Stimulated activated naive CD8-positive, alpha-beta T cell treated with anti-CD3 and anti-CD28 coated beads, Interleukin-15, Interleukin-2, amounts not matched to agents 100 ng/mL and 50 ng/mL, for 24 hours (primary cell): ENCODE measurements around the gene KCNJ15.

Source experiments
- H3K27ac Mint-ChIP-seq: one replicate; pipeline ENCODE4 v1.8.0; 2021; ENCODE audit warnings: mild to moderate bottlenecking, mixed read lengths
- H3K27me3 Mint-ChIP-seq: one replicate; pipeline ENCODE4 v1.8.0; 2021; ENCODE audit warnings: mixed read lengths
- H3K36me3 Mint-ChIP-seq: one replicate; pipeline ENCODE4 v1.8.0; 2021; ENCODE audit warnings: low read depth, mixed read lengths
- H3K4me1 Mint-ChIP-seq: one replicate; pipeline ENCODE4 v1.8.0; 2021; ENCODE audit warnings: low read depth, mixed read lengths
- H3K4me3 Mint-ChIP-seq: one replicate; pipeline ENCODE4 v1.8.0; 2021; ENCODE audit warnings: mild to moderate bottlenecking, mixed read lengths
- H3K9me3 Mint-ChIP-seq: one replicate; pipeline ENCODE4 v1.8.0; 2021; ENCODE audit warnings: mixed read lengths

The KCNJ15 gene

DNA sequence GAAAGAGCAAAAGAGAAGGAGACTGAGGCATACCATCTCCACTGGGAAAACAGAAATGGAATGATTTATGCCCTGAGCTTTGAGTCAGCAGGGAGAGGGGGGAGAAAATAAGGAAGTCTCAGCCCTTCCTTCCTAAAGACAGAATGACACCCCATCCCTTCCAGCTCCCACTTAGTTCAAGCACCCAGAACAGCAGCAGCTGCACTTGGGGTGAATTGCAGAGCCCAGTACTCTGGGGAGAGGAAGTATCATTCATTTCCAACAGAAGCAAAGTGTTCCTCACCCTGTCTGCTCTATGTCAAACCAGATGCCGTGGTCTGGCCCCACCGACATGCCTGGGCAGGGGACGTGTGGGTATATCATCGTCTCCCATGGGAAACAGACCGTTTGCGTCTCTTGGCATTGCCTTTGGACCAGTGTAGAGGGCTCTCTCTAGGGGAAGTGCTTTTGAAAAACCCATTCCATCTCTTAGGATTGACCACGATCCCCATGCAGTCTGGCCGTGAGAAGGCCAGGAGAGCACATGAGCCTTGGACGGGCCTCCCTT is 1.1 kb upstream of the KCNJ15 start:
- Mint-ChIP-seq H3K4me1 (no peaks in the 10 kb centered on the region), H3K27me3 (peaks cover 45% of the 10 kb centered on the region), H3K27ac (no peak overlapping the region), H3K4me3 (no peak overlapping the region), H3K36me3 (no peaks in the 10 kb centered on the region), H3K9me3 (no peaks in the 10 kb centered on the region)

DNA sequence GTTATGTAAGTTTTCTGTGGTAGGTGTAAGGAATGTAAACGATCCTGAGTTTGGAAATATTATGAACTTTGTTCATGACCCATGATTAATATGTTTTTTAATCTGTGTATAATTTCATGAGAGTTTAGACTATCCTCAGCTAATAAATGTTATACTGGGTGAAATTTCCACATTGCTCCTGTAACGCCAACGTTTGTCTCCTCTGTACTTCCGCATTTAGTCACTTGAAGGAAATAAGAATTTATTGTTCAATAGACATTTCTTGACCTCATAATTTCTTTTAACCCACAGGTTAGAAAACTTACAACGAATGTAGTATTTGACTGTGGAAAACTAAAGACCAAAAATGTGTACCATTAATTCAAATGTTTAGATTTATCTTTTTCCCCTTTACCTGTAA is 876 bp downstream of the KCNJ15 start:
- peaks cover 46% of the 10 kb centered on the region for H3K27me3 Mint-ChIP-seq
- H3K4me1 Mint-ChIP-seq = no peaks in the 10 kb centered on the region
- H3K36me3 Mint-ChIP-seq = no peaks in the 10 kb centered on the region
- no peaks in the 10 kb centered on the region for H3K9me3 Mint-ChIP-seq
- no peak overlapping the region for H3K4me3 Mint-ChIP-seq
- no peak overlapping the region for H3K27ac Mint-ChIP-seq

DNA sequence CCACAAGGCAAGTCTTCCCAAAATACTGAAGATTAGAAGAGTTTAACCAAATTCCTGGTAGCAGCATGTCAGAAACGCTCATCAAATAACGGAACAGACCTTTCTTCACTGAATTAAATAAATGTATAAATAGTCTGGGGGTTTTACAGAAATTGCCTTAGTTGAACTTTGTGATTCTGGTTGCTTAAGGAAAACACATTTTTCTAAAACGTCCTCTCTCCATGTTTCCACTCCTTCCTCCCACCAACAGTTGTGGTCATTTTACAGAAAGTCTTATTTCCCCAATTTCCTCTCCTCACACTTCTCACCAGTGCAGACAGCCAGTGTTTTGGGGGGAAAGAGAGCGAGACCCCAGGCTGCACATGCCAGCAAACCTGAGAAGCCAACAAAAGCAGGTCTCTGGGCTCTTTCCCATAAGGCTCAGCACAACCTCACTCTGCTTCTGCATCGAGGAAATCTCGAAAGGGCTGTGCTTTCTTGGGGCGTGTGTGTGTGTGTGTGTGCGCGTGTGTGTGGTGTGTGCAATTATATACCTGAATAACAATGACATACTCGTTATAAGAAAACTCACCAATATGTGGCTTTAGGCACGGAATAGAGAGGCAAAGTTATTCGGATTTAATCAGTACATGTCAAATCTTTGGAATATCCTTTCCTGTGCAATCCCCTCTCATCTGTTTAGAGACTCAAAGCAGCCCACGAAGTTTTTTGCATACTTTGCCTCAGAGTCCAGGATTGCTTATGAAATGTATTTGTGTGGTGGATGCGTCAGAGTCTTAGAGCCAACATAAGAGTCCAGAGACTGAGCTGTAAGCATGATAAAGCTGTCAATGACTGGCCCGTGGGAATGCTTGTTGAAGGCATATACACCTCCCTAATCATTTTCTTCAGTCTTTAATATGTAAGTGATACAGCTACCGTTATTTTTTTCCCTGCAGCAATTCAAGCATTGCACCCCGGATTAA is 2.0 kb downstream of the KCNJ15 start:
- Mint-ChIP-seq H3K36me3 (no peaks in the 10 kb centered on the region), H3K27me3 (peaks cover 42% of the 10 kb centered on the region), H3K9me3 (no peaks in the 10 kb centered on the region), H3K4me1 (no peaks in the 10 kb centered on the region), H3K27ac (no peak overlapping the region), H3K4me3 (no peak overlapping the region)

DNA sequence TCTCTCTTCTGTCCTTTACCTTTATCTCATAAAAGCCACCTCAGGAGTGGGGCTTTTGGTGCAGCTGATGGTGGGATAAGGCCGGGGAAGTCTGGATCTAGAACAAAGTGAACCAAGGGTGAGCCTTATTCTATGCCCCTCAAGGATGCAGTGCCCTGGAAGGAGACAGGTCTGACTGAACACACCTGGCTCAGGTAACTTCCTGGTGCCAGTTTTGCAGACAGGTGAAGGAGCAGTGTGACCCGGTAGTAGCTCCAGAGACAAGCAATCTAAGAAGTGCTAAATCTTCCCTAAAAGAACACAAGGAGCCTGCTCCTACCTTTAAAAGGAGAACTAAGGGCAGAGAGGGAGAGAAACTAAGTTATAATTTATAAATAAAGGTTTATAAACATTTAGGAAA is 2.9 kb downstream of the KCNJ15 start:
- H3K36me3 Mint-ChIP-seq = no peaks in the 10 kb centered on the region
- H3K9me3 Mint-ChIP-seq = no peaks in the 10 kb centered on the region
- H3K27me3 Mint-ChIP-seq = peaks cover 37% of the 10 kb centered on the region
- no peak overlapping the region for H3K4me3 Mint-ChIP-seq
- H3K27ac Mint-ChIP-seq = no peak overlapping the region
- H3K4me1 Mint-ChIP-seq = no peaks in the 10 kb centered on the region

DNA sequence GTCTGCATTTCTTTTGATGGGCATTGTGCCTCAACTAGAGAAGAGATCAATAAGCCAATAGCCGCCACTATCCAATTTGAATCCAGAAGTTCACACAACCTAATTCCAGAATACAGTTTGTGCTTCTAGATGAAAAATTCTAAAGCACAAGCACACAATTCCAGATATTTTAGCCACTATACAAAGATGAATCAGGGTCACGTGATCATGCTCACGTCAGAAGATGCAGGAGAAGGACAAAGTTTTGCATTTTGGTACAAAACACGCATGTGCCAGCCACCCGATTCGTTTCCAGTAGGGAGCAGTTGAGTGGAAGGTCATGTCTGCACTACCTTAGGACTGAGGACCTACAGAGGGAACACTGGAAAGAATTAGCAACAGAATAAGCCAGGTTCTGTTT is 3.6 kb downstream of the KCNJ15 start:
- Mint-ChIP-seq H3K27me3 (peaks cover 35% of the 10 kb centered on the region), H3K27ac (no peak overlapping the region), H3K9me3 (no peaks in the 10 kb centered on the region), H3K4me3 (no peak overlapping the region), H3K36me3 (no peaks in the 10 kb centered on the region), H3K4me1 (no peaks in the 10 kb centered on the region)

DNA sequence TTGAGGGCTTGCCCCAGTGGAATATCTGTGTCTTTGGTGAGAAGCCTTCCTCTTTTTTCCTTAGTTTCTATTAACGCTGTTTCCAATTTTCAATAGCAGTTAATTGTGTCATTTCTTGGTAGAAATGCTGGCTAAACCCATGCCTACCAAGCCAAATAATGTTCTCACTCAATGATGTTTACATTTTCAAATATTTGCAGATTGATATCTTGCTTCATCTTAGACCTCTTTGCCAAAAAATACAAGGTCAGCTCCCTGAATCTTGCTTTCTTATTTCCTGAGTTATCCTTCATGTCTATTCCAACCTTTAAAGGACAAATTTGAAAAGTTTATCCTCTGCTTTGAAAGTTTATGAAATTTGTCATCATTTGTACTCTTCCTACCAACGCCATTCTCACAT is 5.1 kb downstream of the KCNJ15 start:
- Mint-ChIP-seq H3K9me3 (no peaks in the 10 kb centered on the region), H3K4me3 (no peak overlapping the region), H3K4me1 (no peaks in the 10 kb centered on the region), H3K27ac (no peak overlapping the region), H3K27me3 (peaks cover 36% of the 10 kb centered on the region), H3K36me3 (no peaks in the 10 kb centered on the region)

DNA sequence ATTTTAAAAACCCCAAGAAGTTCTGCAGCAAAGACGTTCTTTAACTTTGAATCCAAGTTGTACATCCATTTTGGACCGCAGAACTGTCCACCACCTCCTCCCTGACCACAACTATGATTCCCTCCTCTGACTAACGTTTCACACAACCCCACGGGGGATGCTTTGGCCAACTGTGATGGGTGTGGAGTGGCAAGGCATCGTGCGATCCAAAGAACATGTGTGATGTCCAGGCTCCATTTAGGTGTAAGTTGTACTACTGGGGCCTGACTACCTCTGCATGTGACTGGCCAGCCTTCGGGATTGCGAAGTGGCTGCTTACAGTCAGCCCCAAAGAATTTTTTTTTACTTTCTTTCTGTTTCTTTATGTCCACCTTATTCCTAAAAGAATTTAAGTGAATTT is 6.7 kb downstream of the KCNJ15 start:
- no peaks in the 10 kb centered on the region for H3K9me3 Mint-ChIP-seq
- no peak overlapping the region for H3K27ac Mint-ChIP-seq
- peaks cover 1% of the 10 kb centered on the region for H3K4me1 Mint-ChIP-seq
- H3K4me3 Mint-ChIP-seq = no peak overlapping the region
- peaks cover 20% of the 10 kb centered on the region for H3K27me3 Mint-ChIP-seq
- no peaks in the 10 kb centered on the region for H3K36me3 Mint-ChIP-seq

DNA sequence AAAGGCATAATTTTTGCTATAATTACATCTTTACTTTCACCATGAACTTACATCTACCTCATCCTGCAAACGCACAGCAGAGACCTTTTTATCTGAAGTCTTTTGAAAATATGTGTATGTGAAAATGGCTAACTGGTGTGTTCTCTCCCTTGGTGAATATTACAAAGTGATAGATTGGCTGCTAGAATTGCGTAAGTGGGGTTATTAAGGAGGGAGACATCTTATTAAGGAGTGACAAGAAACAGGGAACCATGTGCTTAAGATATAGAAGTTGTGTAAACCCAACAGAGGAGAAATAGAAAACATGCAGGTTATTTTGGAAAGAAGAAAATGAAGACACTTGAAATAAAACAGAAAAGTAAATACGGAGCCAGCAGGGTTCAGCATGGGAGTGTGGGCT is 7.8 kb downstream of the KCNJ15 start:
- Mint-ChIP-seq H3K4me3 (no peak overlapping the region), H3K27me3 (peaks cover 17% of the 10 kb centered on the region), H3K4me1 (peaks cover 10% of the 10 kb centered on the region), H3K9me3 (no peaks in the 10 kb centered on the region), H3K27ac (no peak overlapping the region), H3K36me3 (no peaks in the 10 kb centered on the region)

DNA sequence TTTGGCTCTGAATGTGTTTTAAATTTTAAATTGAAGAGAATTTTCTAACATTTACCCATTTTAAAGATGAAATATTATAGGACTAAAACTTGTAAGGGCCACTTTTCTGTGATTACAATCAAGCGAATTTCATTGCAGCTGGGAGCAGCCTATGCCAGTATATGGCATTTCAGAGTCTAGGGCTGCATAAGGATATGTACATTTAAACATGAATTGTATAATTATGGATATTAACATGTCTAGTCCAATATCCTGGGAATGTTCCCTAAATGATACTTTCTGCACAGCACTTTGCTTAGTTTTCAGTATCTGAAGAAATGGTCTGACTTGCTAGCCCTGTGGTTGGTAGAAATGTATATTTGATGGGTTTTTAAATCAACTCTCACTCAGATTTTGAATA is 8.4 kb downstream of the KCNJ15 start:
- H3K27ac Mint-ChIP-seq = no peak overlapping the region
- peaks cover 19% of the 10 kb centered on the region for H3K27me3 Mint-ChIP-seq
- no peaks in the 10 kb centered on the region for H3K36me3 Mint-ChIP-seq
- no peaks in the 10 kb centered on the region for H3K9me3 Mint-ChIP-seq
- H3K4me3 Mint-ChIP-seq = no peak overlapping the region
- peaks cover 16% of the 10 kb centered on the region for H3K4me1 Mint-ChIP-seq

DNA sequence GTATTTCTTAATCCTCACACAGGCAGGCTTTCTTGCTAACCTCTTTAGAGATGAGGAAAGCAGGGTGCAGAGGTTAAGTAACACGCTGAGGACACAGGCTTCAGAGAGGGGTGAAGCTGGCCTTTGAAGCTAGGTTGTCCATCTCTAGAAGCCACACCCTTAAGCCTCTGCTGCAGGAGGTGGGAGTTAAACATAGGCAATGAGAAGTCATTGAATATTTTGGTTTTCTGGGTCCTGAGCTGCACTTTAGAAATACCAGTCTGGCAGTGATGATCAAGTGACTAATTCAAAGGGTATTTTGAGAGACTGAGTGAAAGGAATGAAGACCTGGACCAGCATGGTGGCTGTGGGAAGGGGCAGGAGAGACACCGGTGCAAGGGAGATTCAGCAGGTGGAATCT is 9.9 kb downstream of the KCNJ15 start:
- Mint-ChIP-seq H3K4me3 (no peak overlapping the region), H3K27me3 (peaks cover 14% of the 10 kb centered on the region), H3K36me3 (no peaks in the 10 kb centered on the region), H3K4me1 (peaks cover 16% of the 10 kb centered on the region), H3K27ac (no peak overlapping the region), H3K9me3 (no peaks in the 10 kb centered on the region)

DNA sequence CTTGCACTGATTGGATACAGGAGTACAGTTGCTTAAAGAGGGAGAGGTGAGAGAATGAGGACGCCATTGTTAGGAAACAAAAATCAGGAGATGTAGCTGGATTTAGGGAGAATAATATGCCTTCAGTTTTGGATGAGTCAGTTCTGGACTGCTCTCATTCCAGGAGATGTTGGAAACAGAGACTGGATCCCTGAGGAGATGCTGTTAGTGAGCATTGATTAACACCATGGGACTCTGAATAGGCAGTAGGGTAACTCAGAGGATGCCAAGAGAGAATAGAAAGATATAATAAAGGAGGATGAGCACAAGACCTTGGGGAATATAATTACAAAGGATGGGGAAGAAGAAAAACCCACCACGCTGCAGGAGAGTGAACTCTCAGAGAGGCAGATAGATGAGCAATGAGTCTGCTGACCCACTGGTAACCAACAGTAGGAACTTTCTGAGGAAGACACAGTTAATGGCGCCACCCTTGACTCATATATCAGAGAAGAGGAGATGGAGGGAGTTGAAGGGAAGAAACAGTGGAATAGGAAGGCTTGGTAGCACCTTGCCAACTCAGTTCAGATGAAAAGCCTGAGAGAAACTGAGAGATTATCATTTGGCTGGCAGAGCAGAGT is 10.5 kb downstream of the KCNJ15 start:
- no peak overlapping the region for H3K4me3 Mint-ChIP-seq
- no peak overlapping the region for H3K27ac Mint-ChIP-seq
- no peaks in the 10 kb centered on the region for H3K36me3 Mint-ChIP-seq
- peaks cover 16% of the 10 kb centered on the region for H3K4me1 Mint-ChIP-seq
- peaks cover 12% of the 10 kb centered on the region for H3K27me3 Mint-ChIP-seq
- H3K9me3 Mint-ChIP-seq = no peaks in the 10 kb centered on the region

DNA sequence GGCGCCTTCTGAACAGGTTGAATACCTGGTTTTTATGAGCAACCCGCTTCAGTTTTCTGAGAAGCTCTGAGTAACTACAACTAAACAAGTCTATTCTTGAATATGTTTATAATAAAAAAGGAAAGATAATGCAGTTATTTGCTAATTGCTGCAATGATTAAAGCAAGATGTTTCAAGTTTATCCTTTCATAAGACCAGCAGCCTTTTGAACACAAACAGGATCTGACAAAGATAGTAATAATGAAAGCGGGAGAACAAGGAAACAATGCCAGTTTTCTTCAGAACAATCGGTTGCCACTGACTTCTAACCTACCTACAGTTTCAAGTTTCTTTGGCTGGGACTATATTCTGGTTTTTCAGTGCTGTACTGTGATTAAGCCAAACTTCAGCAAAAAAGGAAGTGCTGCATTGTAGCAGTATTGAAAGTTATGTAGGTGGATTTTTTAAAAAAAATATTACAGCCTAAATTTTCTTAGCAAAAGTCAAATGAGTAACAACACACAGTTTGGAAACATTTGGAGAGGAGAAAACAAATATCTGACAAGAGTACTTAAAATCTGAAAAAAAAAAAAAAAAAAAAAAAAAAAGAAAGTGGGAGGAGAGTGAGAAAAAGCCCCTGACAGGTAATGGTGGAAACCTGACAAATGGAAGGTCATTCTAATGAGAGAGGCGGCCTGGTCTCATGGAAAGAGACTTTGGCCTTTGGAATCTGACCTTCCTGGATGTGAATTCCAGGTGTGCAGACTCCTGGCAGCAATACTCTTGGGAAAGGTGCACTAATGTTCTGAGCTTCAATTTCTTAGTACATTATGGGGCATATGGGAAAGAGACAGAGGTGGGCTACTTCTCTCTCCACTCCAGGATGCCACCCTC is 11.4 kb downstream of the KCNJ15 start:
- Mint-ChIP-seq H3K9me3 (no peaks in the 10 kb centered on the region), H3K27me3 (peaks cover 12% of the 10 kb centered on the region), H3K27ac (no peak overlapping the region), H3K4me3 (no peak overlapping the region), H3K36me3 (no peaks in the 10 kb centered on the region), H3K4me1 (peaks cover 16% of the 10 kb centered on the region)

DNA sequence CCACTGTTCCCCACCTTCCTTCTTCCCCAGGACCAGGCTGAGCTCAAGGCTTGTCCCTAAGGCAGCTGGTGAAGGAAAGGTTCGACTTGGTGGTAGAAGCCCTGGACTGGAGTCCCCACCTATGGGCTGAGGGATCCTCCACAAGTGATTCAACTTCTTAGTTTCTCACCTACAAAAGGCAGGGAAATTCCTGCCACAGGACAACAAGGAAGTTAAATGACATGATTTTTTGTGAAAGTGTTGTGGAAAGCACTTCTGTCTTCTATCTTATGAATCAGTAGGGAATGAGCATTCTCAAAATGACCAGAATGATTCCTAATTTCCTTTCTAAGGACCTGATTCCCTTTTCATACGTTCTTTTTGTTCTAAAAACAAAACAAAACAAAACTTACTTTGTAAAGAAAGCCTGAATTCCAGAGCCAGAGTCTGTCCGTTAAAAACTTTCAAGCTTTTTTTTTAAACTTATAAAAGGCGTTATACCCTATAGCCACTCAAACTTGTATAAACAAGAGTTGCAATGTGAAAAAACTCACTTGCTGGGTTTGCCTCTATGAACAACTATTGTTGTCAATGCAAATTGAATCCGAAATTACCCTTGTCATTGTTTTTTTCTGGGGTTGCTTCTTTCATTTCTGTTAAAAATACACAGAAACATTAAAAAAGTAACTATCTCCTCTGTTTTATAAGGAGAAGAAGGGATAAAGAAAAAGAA is 12.2 kb downstream of the KCNJ15 start:
- H3K4me3 Mint-ChIP-seq = no peak overlapping the region
- peaks cover 16% of the 10 kb centered on the region for H3K4me1 Mint-ChIP-seq
- H3K27ac Mint-ChIP-seq = no peak overlapping the region
- H3K27me3 Mint-ChIP-seq = peaks cover 12% of the 10 kb centered on the region
- no peaks in the 10 kb centered on the region for H3K9me3 Mint-ChIP-seq
- no peaks in the 10 kb centered on the region for H3K36me3 Mint-ChIP-seq

DNA sequence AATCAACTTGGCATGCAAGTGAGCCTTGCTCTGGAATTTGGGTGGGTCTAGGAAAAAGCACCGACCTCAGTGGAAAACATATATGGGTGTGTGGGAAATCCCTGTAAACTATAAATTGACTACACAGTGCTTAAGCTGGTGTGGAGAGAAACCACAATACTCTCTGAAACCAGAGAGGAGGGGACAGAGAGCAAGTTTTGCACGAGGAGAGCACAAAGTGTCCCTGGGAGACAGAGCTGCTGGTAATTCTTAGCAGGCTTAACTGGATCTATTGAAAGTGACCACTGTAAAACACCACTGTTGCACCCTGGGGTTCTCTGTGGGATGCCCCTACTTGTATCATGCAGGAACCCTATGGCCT is 12.8 kb downstream of the KCNJ15 start:
- Mint-ChIP-seq H3K27me3 (peaks cover 13% of the 10 kb centered on the region), H3K4me1 (peaks cover 16% of the 10 kb centered on the region), H3K9me3 (no peaks in the 10 kb centered on the region), H3K36me3 (no peaks in the 10 kb centered on the region), H3K27ac (no peak overlapping the region), H3K4me3 (no peak overlapping the region)
